Activated CD4-positive, CD25-positive, alpha-beta regulatory T cell treated with anti-CD3 and anti-CD28 coated beads, Interleukin-2, amount 50 U/mL, for 24 hours (primary cell): ENCODE data around the gene CHAF1A.

Source experiments
- ATAC-seq, 2 donors: fragments of 150-1000 bp; cut with Tn5 transposase; one replicate each; pipeline ENCODE4 v1.10.0; 2021; ENCODE audit warnings: mild to moderate bottlenecking in 1 of 2, moderate library complexity in 1 of 2

CHAF1A gene

GRCh38 chr19:4402171-4403004, at the start of gene CHAF1A:
Gene CHAF1A (plus strand): TSS chr19:4402640. CDS start chr19:4402763, 123 bp downstream.
- ATAC-seq: peak; percentile 92 to 94

GRCh38 chr19:4352701-4353121, 49.7 kb upstream of the CHAF1A start:
- peak; percentile 60 to 69 for ATAC-seq

GRCh38 chr19:4354282-4354681, 48.2 kb upstream of the CHAF1A start:
- no peak for ATAC-seq

GRCh38 chr19:4354897-4355296, 47.5 kb upstream of the CHAF1A start:
- no peak for ATAC-seq

GRCh38 chr19:4357095-4357797, 45.2 kb upstream of the CHAF1A start:
- no peak for ATAC-seq

- no peak for ATAC-seq
Observed at GRCh38 chr19:4357921-4358326, 44.5 kb upstream of the CHAF1A start.

- ATAC-seq: no peak
Observed at GRCh38 chr19:4358709-4359626, 43.5 kb upstream of the CHAF1A start.

GRCh38 chr19:4359627-4360000, 42.8 kb upstream of the CHAF1A start:
- no peak for ATAC-seq

GRCh38 chr19:4360081-4360569, 42.3 kb upstream of the CHAF1A start:
- ATAC-seq: no peak

- no peak for ATAC-seq
Observed at GRCh38 chr19:4360641-4361151, 41.7 kb upstream of the CHAF1A start.

GRCh38 chr19:4361152-4362046, 41.0 kb upstream of the CHAF1A start:
- ATAC-seq: no peak

- ATAC-seq: no peak
Observed at GRCh38 chr19:4362101-4362828, 40.2 kb upstream of the CHAF1A start.

- no peak for ATAC-seq
Observed at GRCh38 chr19:4362831-4363545, 39.5 kb upstream of the CHAF1A start.

- no peak for ATAC-seq
Observed at GRCh38 chr19:4363571-4364304, 38.7 kb upstream of the CHAF1A start.

GRCh38 chr19:4365341-4365740, 37.1 kb upstream of the CHAF1A start:
- ATAC-seq: no peak

- no peak for ATAC-seq
Observed at GRCh38 chr19:4365791-4366665, 36.4 kb upstream of the CHAF1A start.

- ATAC-seq: no peak
Observed at GRCh38 chr19:4366666-4367335, 35.6 kb upstream of the CHAF1A start.

- no peak for ATAC-seq
Observed at GRCh38 chr19:4367336-4367723, 35.1 kb upstream of the CHAF1A start.
